ENCODE results near the gene CLEC2L. TPM values are rescaled to one million over a fixed set of nuclear protein-coding genes. Genes with fewer than 3 reads are reported as not detected.

The CLEC2L gene
- total RNA-seq, 1 experiment from 2014 or later: not detected

DNA sequence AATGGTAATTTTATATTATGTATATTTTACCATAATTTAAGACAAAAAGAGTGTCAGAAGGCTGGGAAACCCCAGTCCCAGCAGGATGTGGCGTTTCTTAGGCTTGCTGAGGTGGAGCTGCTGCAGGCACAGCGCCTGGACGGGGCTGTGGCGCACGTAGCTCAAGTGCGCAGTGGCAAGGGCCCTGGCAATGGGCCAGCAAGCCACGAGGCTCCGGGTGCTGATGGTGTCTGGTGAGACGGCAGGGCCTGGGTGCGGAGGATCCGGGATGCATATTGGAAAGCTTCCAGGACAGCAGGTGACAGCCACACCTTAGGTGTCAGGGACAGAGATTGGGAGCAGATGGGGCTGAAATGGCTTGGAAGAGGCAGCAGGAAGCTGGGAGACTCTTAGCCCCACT is 37.2 kb downstream of the CLEC2L start (continued):
- TF ChIP-seq YY1 (IDR thresholded peaks at IDR 0.05; ENCODE audit: extremely low read depth, insufficient replicate concordance, low read depth, low read length): no peak
- no peak for TF ChIP-seq JUND (IDR thresholded peaks at IDR 0.05)
- no peak for TF ChIP-seq ELF1 (IDR thresholded peaks at IDR 0.05; ENCODE audit: borderline replicate concordance, low read depth)
- TF ChIP-seq SP1 (IDR thresholded peaks at IDR 0.05; ENCODE audit: low read depth): no peak

- no peak overlapping the region for H3K27ac ChIP-seq (ENCODE audit: low read depth, low read length)
- H3K9ac ChIP-seq (ENCODE audit: low read length): no peak overlapping the region
- H3K4me2 ChIP-seq (ENCODE audit: low read length): no peak overlapping the region
- H3K36me3 ChIP-seq (ENCODE audit: control insufficient read depth in 1 of 2, insufficient read depth in 2 of 2, low read length in 2 of 2): no peaks in the 10 kb centered on the region
- H3K4me3 ChIP-seq (replicated peaks in 1 of 2; ENCODE audit: low read depth in 1 of 2, low read length in 2 of 2): no peak overlapping the region
- no peak overlapping the region for H2AFZ ChIP-seq (ENCODE audit: low read depth, low read length, poor library complexity, severe bottlenecking)
- H3K27me3 ChIP-seq (ENCODE audit: insufficient read depth, low read length): no peaks in the 10 kb centered on the region
- ChIA-PET CTCF (no interaction called here), POLR2A (no interaction called here), RAD21 (ENCODE audit: low non-redundant PET in 1 of 2, low total read pairs in 2 of 2, uncharacterized antibody in 2 of 2, unreplicated experiment in 2 of 2) (no interaction called here)
- intact Hi-C loops (cut with micrococcal nuclease): no loop called here
- no peaks in the 10 kb centered on the region for H3K79me2 ChIP-seq (ENCODE audit: insufficient read depth, low read length)
- DNase-seq (ENCODE audit: low read depth, low spot score) (no peak), ATAC-seq (no peak)
- H3K9me2 ChIP-seq (ENCODE audit: insufficient read depth): no peaks in the 10 kb centered on the region
- TF ChIP-seq YY1 (IDR thresholded peaks at IDR 0.05; ENCODE audit: extremely low read depth, insufficient replicate concordance, low read depth, low read length) (no peak), SP1 (IDR thresholded peaks at IDR 0.05; ENCODE audit: low read depth) (no peak), EGR1 (IDR thresholded peaks at IDR 0.05; ENCODE audit: low read depth) (no peak), POLR2A (IDR thresholded peaks at IDR 0.05; ENCODE audit: borderline replicate concordance, extremely low read depth, insufficient read depth, insufficient read length) (no peak), JUND (IDR thresholded peaks at IDR 0.05) (no peak), ZFX (IDR thresholded peaks at IDR 0.05) (no peak), SRF (IDR thresholded peaks at IDR 0.05; ENCODE audit: low read depth) (no peak), RAD21 (IDR thresholded peaks at IDR 0.05; ENCODE audit: low read depth) (no peak), SIN3A (IDR thresholded peaks at IDR 0.05; ENCODE audit: low read depth) (no peak), CBX3 (IDR thresholded peaks at IDR 0.05; ENCODE audit: low read depth) (no peak), CEBPB (IDR thresholded peaks at IDR 0.05; ENCODE audit: low read depth) (no peak), TCF7L2 (IDR thresholded peaks at IDR 0.05; ENCODE audit: borderline replicate concordance, extremely low read depth, insufficient read depth, insufficient read length) (no peak), FOSL1 (IDR thresholded peaks at IDR 0.05; ENCODE audit: low read depth) (no peak), ZNF274 (IDR thresholded peaks at IDR 0.05; ENCODE audit: low read depth, low read length) (no peak), EZH2phosphoT487 (IDR thresholded peaks at IDR 0.05; ENCODE audit: borderline replicate concordance) (no peak)
- TF ChIP-seq, protein P1, sequence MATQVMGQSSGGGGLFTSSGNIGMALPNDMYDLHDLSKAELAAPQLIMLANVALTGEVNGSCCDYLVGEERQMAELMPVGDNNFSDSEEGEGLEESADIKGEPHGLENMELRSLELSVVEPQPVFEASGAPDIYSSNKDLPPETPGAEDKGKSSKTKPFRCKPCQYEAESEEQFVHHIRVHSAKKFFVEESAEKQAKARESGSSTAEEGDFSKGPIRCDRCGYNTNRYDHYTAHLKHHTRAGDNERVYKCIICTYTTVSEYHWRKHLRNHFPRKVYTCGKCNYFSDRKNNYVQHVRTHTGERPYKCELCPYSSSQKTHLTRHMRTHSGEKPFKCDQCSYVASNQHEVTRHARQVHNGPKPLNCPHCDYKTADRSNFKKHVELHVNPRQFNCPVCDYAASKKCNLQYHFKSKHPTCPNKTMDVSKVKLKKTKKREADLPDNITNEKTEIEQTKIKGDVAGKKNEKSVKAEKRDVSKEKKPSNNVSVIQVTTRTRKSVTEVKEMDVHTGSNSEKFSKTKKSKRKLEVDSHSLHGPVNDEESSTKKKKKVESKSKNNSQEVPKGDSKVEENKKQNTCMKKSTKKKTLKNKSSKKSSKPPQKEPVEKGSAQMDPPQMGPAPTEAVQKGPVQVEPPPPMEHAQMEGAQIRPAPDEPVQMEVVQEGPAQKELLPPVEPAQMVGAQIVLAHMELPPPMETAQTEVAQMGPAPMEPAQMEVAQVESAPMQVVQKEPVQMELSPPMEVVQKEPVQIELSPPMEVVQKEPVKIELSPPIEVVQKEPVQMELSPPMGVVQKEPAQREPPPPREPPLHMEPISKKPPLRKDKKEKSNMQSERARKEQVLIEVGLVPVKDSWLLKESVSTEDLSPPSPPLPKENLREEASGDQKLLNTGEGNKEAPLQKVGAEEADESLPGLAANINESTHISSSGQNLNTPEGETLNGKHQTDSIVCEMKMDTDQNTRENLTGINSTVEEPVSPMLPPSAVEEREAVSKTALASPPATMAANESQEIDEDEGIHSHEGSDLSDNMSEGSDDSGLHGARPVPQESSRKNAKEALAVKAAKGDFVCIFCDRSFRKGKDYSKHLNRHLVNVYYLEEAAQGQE (IDR thresholded peaks at IDR 0.05; ENCODE audit: low read depth): no peak
- TF ChIP-seq, protein P2, sequence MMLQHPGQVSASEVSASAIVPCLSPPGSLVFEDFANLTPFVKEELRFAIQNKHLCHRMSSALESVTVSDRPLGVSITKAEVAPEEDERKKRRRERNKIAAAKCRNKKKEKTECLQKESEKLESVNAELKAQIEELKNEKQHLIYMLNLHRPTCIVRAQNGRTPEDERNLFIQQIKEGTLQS (IDR thresholded peaks at IDR 0.05): no peak
- TF ChIP-seq, protein P3, sequence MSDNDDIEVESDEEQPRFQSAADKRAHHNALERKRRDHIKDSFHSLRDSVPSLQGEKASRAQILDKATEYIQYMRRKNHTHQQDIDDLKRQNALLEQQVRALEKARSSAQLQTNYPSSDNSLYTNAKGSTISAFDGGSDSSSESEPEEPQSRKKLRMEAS (IDR thresholded peaks at IDR 0.05): no peak
- TF ChIP-seq, protein P4, sequence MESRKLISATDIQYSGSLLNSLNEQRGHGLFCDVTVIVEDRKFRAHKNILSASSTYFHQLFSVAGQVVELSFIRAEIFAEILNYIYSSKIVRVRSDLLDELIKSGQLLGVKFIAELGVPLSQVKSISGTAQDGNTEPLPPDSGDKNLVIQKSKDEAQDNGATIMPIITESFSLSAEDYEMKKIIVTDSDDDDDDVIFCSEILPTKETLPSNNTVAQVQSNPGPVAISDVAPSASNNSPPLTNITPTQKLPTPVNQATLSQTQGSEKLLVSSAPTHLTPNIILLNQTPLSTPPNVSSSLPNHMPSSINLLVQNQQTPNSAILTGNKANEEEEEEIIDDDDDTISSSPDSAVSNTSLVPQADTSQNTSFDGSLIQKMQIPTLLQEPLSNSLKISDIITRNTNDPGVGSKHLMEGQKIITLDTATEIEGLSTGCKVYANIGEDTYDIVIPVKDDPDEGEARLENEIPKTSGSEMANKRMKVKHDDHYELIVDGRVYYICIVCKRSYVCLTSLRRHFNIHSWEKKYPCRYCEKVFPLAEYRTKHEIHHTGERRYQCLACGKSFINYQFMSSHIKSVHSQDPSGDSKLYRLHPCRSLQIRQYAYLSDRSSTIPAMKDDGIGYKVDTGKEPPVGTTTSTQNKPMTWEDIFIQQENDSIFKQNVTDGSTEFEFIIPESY (IDR thresholded peaks at IDR 0.05; ENCODE audit: extremely low read depth, insufficient replicate concordance, low read length): no peak
- no peaks in the 10 kb centered on the region for H3K9me3 ChIP-seq (ENCODE audit: control insufficient read depth in 1 of 2, insufficient read depth in 1 of 2, low read depth in 1 of 2, low read length in 2 of 2)
- BruUV-seq (replicated peaks): no TSS peak
- no peaks in the 10 kb centered on the region for H4K20me1 ChIP-seq (ENCODE audit: insufficient read depth)
- no peaks in the 10 kb centered on the region for H3K4me1 ChIP-seq (ENCODE audit: control insufficient read depth in 1 of 2, insufficient read depth in 2 of 2, low read length in 2 of 2)
Measured at GRCh38 chr7:139562491-139562890, 39.0 kb downstream of the CLEC2L start.

Measured in HCT116 (cell line).